GM12872 (cell line): ENCODE data around the gene RHBDF2.
A peak's percentile ranks its signal among the peaks of the same experiment; 100 is the strongest.

Experiments used
- TF ChIP-seq, protein P1 (sequence below): IDR thresholded peaks from 3 replicates; pipeline ENCODE4 v1.5.1; 2011; ENCODE audit warnings: low read depth, mild to moderate bottlenecking, low read length, moderate library complexity; ENCODE audit not compliant: insufficient read depth

The RHBDF2 gene

DNA sequence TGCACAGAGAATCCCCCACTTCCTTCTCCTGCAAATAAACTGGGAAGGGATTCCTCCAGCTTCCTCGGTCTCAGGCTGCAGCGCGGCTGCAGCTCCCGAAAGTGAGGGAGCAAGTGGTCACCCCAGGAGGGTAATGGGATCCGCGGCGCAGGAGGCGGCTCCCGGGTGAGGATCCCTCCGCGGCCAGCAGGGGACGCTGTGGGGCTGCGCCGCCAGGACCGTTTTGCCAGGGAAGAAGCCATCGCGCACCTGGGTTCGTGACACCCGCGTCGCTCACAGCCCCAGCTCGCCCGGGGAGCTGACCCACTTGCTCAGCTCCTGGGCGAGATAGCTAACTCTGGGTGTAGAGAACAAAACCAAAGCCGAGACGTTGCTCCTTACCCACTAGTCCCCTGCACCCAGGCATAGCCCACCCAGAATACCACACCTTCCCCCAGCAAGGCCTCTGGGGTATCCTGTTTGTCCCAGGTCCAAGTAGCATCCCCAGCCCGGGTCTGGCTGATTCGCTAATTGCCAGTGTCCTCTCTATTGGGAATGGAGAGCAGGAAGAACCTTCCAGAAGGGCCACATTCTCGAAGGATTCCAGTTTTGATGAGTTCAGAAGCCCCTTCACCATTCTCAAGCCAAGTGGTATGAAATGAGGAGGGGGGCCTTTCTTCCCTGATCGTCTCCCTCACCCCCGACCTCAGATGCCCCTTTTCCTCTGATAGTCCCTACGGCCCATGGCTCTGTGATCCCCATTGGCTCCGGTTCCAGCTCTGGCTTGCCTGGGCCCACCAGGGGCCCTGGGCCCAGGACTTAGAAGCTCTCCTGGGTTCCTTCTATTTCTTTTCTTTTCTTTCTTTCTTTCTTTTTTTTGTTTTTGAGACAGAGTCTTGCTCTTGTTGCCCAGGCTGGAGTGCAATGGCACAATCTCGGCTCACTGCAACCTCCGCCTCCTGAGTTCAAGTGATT, 22.1 kb upstream of the RHBDF2 start:
- TF ChIP-seq, protein P1, sequence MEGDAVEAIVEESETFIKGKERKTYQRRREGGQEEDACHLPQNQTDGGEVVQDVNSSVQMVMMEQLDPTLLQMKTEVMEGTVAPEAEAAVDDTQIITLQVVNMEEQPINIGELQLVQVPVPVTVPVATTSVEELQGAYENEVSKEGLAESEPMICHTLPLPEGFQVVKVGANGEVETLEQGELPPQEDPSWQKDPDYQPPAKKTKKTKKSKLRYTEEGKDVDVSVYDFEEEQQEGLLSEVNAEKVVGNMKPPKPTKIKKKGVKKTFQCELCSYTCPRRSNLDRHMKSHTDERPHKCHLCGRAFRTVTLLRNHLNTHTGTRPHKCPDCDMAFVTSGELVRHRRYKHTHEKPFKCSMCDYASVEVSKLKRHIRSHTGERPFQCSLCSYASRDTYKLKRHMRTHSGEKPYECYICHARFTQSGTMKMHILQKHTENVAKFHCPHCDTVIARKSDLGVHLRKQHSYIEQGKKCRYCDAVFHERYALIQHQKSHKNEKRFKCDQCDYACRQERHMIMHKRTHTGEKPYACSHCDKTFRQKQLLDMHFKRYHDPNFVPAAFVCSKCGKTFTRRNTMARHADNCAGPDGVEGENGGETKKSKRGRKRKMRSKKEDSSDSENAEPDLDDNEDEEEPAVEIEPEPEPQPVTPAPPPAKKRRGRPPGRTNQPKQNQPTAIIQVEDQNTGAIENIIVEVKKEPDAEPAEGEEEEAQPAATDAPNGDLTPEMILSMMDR = peak; percentile 100

DNA sequence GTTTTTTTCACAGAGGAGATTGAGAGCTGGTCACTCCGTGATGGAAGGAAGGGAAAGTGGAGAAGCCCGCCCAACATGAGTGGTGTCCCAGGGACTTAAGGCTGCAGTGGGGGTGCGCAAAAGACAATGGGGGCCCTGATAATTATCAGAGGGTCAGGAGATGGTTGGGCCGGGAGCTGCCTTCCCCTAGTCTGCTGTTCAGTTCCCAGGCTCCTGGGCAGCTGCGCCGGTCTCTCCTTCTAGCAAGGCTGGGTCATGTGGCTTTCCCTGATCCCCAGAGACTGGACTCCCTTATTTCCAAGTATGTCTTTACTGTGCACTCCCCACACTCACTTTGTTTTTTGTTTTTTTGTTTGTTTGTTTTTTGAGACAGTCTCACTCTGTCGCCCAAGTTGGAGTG, 20.0 kb upstream of the RHBDF2 start:
- TF ChIP-seq, protein P1 = no peak

DNA sequence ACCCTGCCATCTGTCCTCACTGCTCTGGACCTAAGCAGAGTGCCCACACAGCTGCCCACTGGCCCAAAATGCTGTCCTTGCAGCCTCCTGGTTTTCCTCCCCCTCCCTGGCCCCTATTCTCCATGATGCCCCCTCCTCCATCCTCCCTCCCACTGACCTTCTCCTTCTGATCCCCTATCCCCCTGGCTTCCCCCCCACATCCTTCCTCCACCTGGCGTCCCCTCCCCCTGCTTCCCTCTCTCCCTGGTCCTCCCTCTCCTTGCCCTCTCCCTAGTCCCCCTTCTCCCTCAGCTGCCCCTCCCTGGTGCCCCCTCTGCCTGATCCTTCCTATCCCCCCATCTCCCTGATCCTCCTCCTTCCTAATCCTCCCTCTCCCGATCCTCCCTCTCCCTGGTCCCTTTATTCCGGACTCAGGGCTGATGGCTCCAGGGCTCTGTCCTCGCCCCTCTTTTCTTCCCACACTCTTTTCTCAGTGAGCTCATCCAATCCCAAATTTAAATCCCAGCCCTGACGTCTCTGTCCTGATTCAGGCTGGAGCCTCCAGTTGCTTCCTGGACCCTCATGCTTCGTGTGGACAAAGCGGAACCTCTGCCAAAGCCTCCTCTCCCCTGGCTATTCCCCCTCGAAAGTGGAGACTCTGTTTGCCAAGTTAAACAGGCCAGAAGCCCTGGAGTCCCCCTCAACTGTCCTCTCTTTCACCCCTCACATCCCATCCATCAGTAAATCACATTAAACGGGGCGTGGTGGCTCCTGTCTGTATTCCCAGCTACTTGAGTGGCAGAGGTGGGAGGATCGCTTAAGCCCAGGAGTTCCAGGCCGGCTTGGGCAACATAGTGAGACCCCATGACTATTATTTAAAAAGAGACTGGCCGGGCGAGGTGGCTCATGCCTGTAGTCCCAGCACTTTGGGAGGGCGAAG, 18.1 kb upstream of the RHBDF2 start:
- TF ChIP-seq, protein P1 = no peak

DNA sequence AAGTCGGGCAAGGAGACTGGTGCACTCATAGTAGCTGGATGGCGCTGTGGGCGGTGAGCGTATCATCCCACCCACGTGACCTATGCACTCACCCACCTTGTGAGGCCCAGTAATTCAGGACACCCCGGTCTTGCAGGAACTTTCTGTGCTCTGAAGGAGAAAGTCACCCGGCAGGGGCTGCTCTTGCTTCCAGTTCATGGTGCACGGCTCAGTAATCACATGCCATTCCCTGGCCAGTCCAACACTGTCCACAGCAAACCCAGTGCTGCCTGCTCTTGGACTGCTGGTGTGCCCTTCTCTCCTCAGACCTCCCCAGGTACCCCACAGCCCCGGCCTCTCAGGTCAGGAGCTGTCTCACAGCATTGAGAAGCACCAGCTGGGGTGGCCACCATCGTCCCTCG, 16.4 kb upstream of the RHBDF2 start:
- TF ChIP-seq, protein P1 = no peak

DNA sequence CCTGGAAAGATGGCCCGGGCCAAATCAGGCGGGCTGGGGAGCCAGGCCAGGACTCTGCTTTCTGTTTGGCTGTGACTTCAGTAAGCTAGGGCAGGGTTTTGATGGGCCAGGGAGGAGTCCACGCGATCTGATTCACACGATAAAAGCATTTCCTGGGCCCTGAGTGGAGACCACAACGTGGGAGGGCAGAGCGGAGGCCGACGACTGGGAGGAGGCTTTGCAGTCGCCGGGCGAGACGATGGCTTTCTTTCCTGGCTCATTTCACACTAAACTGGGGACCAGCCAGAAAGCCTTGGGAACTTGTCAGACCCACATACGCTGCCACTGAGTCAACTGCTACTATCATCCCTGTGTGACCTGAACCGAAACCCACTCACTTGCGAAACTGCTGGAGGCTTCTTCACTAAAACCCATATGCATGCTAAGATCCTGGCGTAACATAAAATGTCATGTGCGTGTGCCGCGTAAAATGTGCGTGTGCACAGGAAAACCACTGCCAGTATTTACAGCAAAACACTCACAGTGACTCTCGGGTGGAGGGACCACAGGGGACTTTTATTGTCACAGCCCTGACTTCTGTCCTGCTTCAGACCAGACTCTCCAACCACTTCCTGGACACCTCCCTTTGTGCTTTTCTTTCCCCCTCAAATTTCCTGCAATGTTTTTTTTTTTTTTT, 14.2 kb upstream of the RHBDF2 start:
- TF ChIP-seq, protein P1 = no peak

DNA sequence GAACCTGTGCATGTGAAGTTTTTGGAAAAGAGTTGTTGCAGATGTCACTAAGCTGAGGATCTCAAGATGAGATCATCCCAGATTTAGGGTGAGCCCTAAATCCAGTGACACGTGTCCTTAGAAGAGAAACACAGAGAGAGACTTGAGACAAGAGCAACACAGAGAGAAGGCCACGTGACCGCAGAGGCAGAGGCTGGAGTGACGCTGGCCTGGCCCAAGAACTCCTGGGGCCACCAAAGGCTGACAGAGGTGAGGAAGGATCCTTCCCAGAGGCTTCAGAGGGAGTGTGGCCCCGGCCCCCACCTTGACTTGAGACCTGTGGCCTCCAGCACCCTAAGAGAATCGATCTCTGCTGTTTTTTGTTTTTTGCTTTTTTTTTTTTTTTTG, 12.1 kb upstream of the RHBDF2 start:
- TF ChIP-seq, protein P1 = no peak
